Stimulated activated naive CD8-positive, alpha-beta T cell treated with anti-CD3 and anti-CD28 coated beads, Interleukin-15, amount 100 ng/mL, for 72 hours (primary cell): ENCODE results near the gene LIMK2.
A peak's percentile ranks its signal among the peaks of the same experiment; 100 is the strongest.

ENCODE experiments used
- ATAC-seq: fragments of 150-1000 bp; cut with Tn5 transposase; 2 replicates; pipeline ENCODE4 v1.10.0; 2021; ENCODE audit warnings: mild to moderate bottlenecking, moderate library complexity
- DNase-seq, 2 donors: peaks; one replicate each; pipeline ENCODE4 v3.0.0; 2021 to 2022
- H3K27ac Mint-ChIP-seq, 2 donors: one replicate each; pipeline ENCODE4 v1.8.0; 2022; ENCODE audit warnings: mild to moderate bottlenecking in 2 of 2, mixed read lengths in 2 of 2, moderate library complexity in 2 of 2
- H3K27me3 Mint-ChIP-seq: one replicate; pipeline ENCODE4 v1.8.0; 2022; ENCODE audit warnings: mixed read lengths
- H3K4me1 Mint-ChIP-seq: one replicate; pipeline ENCODE4 v1.8.0; 2022; ENCODE audit warnings: mild to moderate bottlenecking, mixed read lengths
- H3K4me3 Mint-ChIP-seq, 2 donors: one replicate each; pipeline ENCODE4 v1.8.0; 2022; ENCODE audit warnings: mild to moderate bottlenecking in 2 of 2, mixed read lengths in 2 of 2, moderate library complexity in 1 of 2
- H3K9me3 Mint-ChIP-seq, 2 donors: one replicate each; pipeline ENCODE4 v1.8.0; 2022; ENCODE audit warnings: mixed read lengths in 2 of 2

The LIMK2 gene

GRCh38 chr22:31271485-31271884 is 59.4 kb downstream of the LIMK2 start:
- Mint-ChIP-seq H3K4me3 (no peak overlapping the region), H3K27ac (peak overlapping the region; percentile 50 to 88), H3K27me3 (no peaks in the 10 kb centered on the region), H3K4me1 (peaks cover 45% of the 10 kb centered on the region), H3K9me3 (no peaks in the 10 kb centered on the region)
- no peak for ATAC-seq
- no peak for DNase-seq

GRCh38 chr22:31272522-31273446 is 60.7 kb downstream of the LIMK2 start:
- ATAC-seq (peak; percentile 68), DNase-seq (peak; percentile 45 to 52)
- H3K27ac Mint-ChIP-seq: peak overlapping the region in 1 of 2 donors; percentile 39
- H3K4me3 Mint-ChIP-seq: no peak overlapping the region
- H3K9me3 Mint-ChIP-seq: no peaks in the 10 kb centered on the region
- no peaks in the 10 kb centered on the region for H3K27me3 Mint-ChIP-seq
- H3K4me1 Mint-ChIP-seq: peaks cover 46% of the 10 kb centered on the region

- DNase-seq: no peak
- Mint-ChIP-seq H3K4me1 (peaks cover 59% of the 10 kb centered on the region), H3K4me3 (no peak overlapping the region), H3K27me3 (no peaks in the 10 kb centered on the region), H3K27ac (peak overlapping the region in 1 of 2 donors; percentile 51), H3K9me3 (no peaks in the 10 kb centered on the region)
- ATAC-seq: no peak
Measured at GRCh38 chr22:31274017-31274416, 61.9 kb downstream of the LIMK2 start.

GRCh38 chr22:31275018-31275417 is 62.9 kb downstream of the LIMK2 start:
- ATAC-seq (no peak), DNase-seq (no peak)
- Mint-ChIP-seq H3K27ac (peak overlapping the region in 1 of 2 donors; percentile 89), H3K4me1 (peaks cover 62% of the 10 kb centered on the region), H3K9me3 (no peaks in the 10 kb centered on the region), H3K27me3 (no peaks in the 10 kb centered on the region), H3K4me3 (no peak overlapping the region)

GRCh38 chr22:31275576-31275975 is 63.5 kb downstream of the LIMK2 start:
- no peak for ATAC-seq
- Mint-ChIP-seq H3K9me3 (no peaks in the 10 kb centered on the region), H3K4me3 (no peak overlapping the region), H3K27ac (no peak overlapping the region), H3K27me3 (no peaks in the 10 kb centered on the region), H3K4me1 (peaks cover 62% of the 10 kb centered on the region)
- DNase-seq: no peak

GRCh38 chr22:31276426-31277167 is 64.5 kb downstream of the LIMK2 start:
- Mint-ChIP-seq H3K27me3 (no peaks in the 10 kb centered on the region), H3K9me3 (no peaks in the 10 kb centered on the region), H3K4me3 (no peak overlapping the region), H3K27ac (peak overlapping the region in 1 of 2 donors; percentile 83), H3K4me1 (peaks cover 63% of the 10 kb centered on the region)
- ATAC-seq: peak; percentile 45
- DNase-seq: no peak

GRCh38 chr22:31277741-31278140 is 65.6 kb downstream of the LIMK2 start:
- Mint-ChIP-seq H3K27me3 (no peaks in the 10 kb centered on the region), H3K27ac (peak overlapping the region; percentile 69 to 95), H3K4me1 (peaks cover 71% of the 10 kb centered on the region), H3K4me3 (no peak overlapping the region), H3K9me3 (no peaks in the 10 kb centered on the region)
- no peak for DNase-seq
- ATAC-seq: no peak

GRCh38 chr22:31278151-31278621 is 66.1 kb downstream of the LIMK2 start:
- Mint-ChIP-seq H3K27ac (peak overlapping the region; percentile 94 to 95), H3K27me3 (no peaks in the 10 kb centered on the region), H3K4me3 (peak overlapping the region in 1 of 2 donors; percentile 10), H3K9me3 (no peaks in the 10 kb centered on the region), H3K4me1 (peaks cover 72% of the 10 kb centered on the region)
- no peak for DNase-seq
- no peak for ATAC-seq

GRCh38 chr22:31278626-31279326 is 66.7 kb downstream of the LIMK2 start:
- peak overlapping the region; percentile 94 to 95 for H3K27ac Mint-ChIP-seq
- no peaks in the 10 kb centered on the region for H3K27me3 Mint-ChIP-seq
- ATAC-seq (peak; percentile 79), DNase-seq (no peak)
- H3K4me3 Mint-ChIP-seq: peak overlapping the region in 1 of 2 donors; percentile 38
- no peaks in the 10 kb centered on the region for H3K9me3 Mint-ChIP-seq
- H3K4me1 Mint-ChIP-seq: peaks cover 75% of the 10 kb centered on the region

GRCh38 chr22:31279327-31279669 is 67.2 kb downstream of the LIMK2 start:
- no peaks in the 10 kb centered on the region for H3K9me3 Mint-ChIP-seq
- peak overlapping the region in 1 of 2 donors; percentile 38 for H3K4me3 Mint-ChIP-seq
- H3K27me3 Mint-ChIP-seq: no peaks in the 10 kb centered on the region
- peak overlapping the region; percentile 94 to 95 for H3K27ac Mint-ChIP-seq
- ATAC-seq (no peak), DNase-seq (no peak)
- peaks cover 80% of the 10 kb centered on the region for H3K4me1 Mint-ChIP-seq

GRCh38 chr22:31279821-31280505 is 67.9 kb downstream of the LIMK2 start:
- DNase-seq (no peak), ATAC-seq (no peak)
- Mint-ChIP-seq H3K4me3 (no peak overlapping the region), H3K27ac (peak overlapping the region; percentile 10 to 95), H3K9me3 (no peaks in the 10 kb centered on the region), H3K4me1 (peaks cover 83% of the 10 kb centered on the region), H3K27me3 (no peaks in the 10 kb centered on the region)

GRCh38 chr22:31281733-31282132 is 69.6 kb downstream of the LIMK2 start:
- no peak overlapping the region for H3K4me3 Mint-ChIP-seq
- peaks cover 94% of the 10 kb centered on the region for H3K4me1 Mint-ChIP-seq
- H3K27me3 Mint-ChIP-seq: no peaks in the 10 kb centered on the region
- ATAC-seq (no peak), DNase-seq (no peak)
- H3K27ac Mint-ChIP-seq: peak overlapping the region in 1 of 2 donors; percentile 74
- no peaks in the 10 kb centered on the region for H3K9me3 Mint-ChIP-seq

- Mint-ChIP-seq H3K27ac (peak overlapping the region; percentile 11 to 59), H3K4me3 (no peak overlapping the region), H3K27me3 (no peaks in the 10 kb centered on the region), H3K4me1 (peaks cover 100% of the 10 kb centered on the region), H3K9me3 (no peaks in the 10 kb centered on the region)
- DNase-seq: no peak
- ATAC-seq: no peak
Measured at GRCh38 chr22:31282748-31283468, 70.8 kb downstream of the LIMK2 start.

- H3K4me1 Mint-ChIP-seq: peaks cover 100% of the 10 kb centered on the region
- no peak for DNase-seq
Measured at GRCh38 chr22:31284281-31285155, 72.4 kb downstream of the LIMK2 start.

More at GRCh38 chr22:31284281-31285155, 72.4 kb downstream of the LIMK2 start:
- Mint-ChIP-seq H3K9me3 (no peaks in the 10 kb centered on the region), H3K27ac (peak overlapping the region; percentile 69 to 74), H3K4me3 (no peak overlapping the region), H3K27me3 (no peaks in the 10 kb centered on the region)
- no peak for ATAC-seq
